HCT116 (cell line): ENCODE results near the gene ANKRD39. TPM values are rescaled to one million over a fixed set of nuclear protein-coding genes. Genes with fewer than 3 reads are reported as not detected.

ENCODE experiments used
- ATAC-seq: fragments of 200-7000 bp; cut with Tn5 transposase; 2 replicates; pipeline ENCODE4 v1.9.1; 2020; ENCODE audit warnings: mild to moderate bottlenecking, moderate library complexity
- BruUV-seq: library from RNA; stranded (reverse); fragments of 400-500 nt; replicated peaks from 2 replicates; lab custom pipeline; 2021; lab: Mats Ljungman, UMichigan
- CTCF ChIA-PET: fragments of 300-600 bp; sonication (Branson Sonifier 250); formaldehyde crosslinking; loops from one replicate; lab custom pipeline; 2021; ENCODE audit warnings: antibody characterized with exemption; lab: Charles Lee
- POLR2A ChIA-PET: fragments of 300-600, 350-600 bp; sonication (Branson Sonifier 250); formaldehyde crosslinking; loops from one replicate; lab custom pipeline; 2021; ENCODE audit warnings: antibody characterized with exemption; lab: Charles Lee
- RAD21 ChIA-PET, 2 experiments: fragments of 300-600 bp; sonication (Branson Sonifier 250); formaldehyde crosslinking; loops; one replicate each; lab custom pipeline; 2023; ENCODE audit warnings: low total read pairs in 2 of 2; ENCODE audit not compliant: uncharacterized antibody in 2 of 2, unreplicated experiment in 2 of 2, low non-redundant PET in 1 of 2; lab: Charles Lee
- DNase-seq: peaks from one replicate; pipeline ENCODE4 v3.0.0-alpha.2; 2010; ENCODE audit warnings: low read depth, low spot score
- H2AFZ ChIP-seq: fragments of 200-600 bp; shearing (Covaris generic), sonication (generic); 2 replicates; pipeline ENCODE4 v1.6.1; 2017; ENCODE audit warnings: low read depth, mixed run types, mixed read lengths, antibody characterized with exemption, low read length; ENCODE audit not compliant: poor library complexity, severe bottlenecking
- H3K27ac ChIP-seq: 2 replicates; pipeline ENCODE4 v1.5.1; 2012; ENCODE audit warnings: low read depth, low read length
- H3K27me3 ChIP-seq: fragments of 200-600 bp; sonication (generic); 2 replicates; pipeline ENCODE4 v1.6.1; 2016; ENCODE audit warnings: mixed run types, low read length, mixed read lengths; ENCODE audit not compliant: insufficient read depth
- H3K36me3 ChIP-seq, 2 experiments: fragments of 200-500 bp in 1 of 2; fragments of 200-600 bp in 1 of 2; sonication (Bioruptor generic) in 1 of 2; sonication (generic) in 1 of 2; 2 replicates each; pipeline versions ENCODE4 v1.5.1 to v1.6.1; 2014 to 2016; ENCODE audit warnings: low read length in 2 of 2, inconsistent platforms in 1 of 2, mixed read lengths in 1 of 2, mixed run types in 1 of 2; ENCODE audit not compliant: insufficient read depth in 2 of 2, control insufficient read depth in 1 of 2
- H3K4me1 ChIP-seq, 2 experiments: fragments of 200-600 bp in 1 of 2; sonication (generic) in 1 of 2; 2 replicates each; pipeline versions ENCODE4 v1.5.1 to v1.6.1; 2012 to 2017; ENCODE audit warnings: low read length in 2 of 2, inconsistent platforms in 1 of 2, mild to moderate bottlenecking in 1 of 2, mixed read lengths in 1 of 2, mixed run types in 1 of 2, moderate library complexity in 1 of 2; ENCODE audit not compliant: insufficient read depth in 2 of 2, control insufficient read depth in 1 of 2
- H3K4me2 ChIP-seq: fragments of 200-600 bp; sonication (generic); 2 replicates; pipeline ENCODE4 v1.6.1; 2017; ENCODE audit warnings: mixed run types, low read length, mixed read lengths
- H3K4me3 ChIP-seq, 2 experiments: fragments of 200-600 bp in 1 of 2; sonication (generic) in 1 of 2; replicated peaks in 1 of 2; 2 replicates each; pipeline ENCODE4 v1.5.1; 2011 to 2016; ENCODE audit warnings: low read length in 2 of 2, control low read depth in 1 of 2, low read depth in 1 of 2, mild to moderate bottlenecking in 1 of 2, mixed read lengths in 1 of 2, mixed run types in 1 of 2
- H3K79me2 ChIP-seq: fragments of 200-600 bp; sonication (generic); 2 replicates; pipeline ENCODE4 v1.6.1; 2017; ENCODE audit warnings: mild to moderate bottlenecking, mixed run types, low read length, moderate library complexity, mixed read lengths; ENCODE audit not compliant: insufficient read depth
- H3K9ac ChIP-seq: fragments of 200-600 bp; sonication (generic); 2 replicates; pipeline ENCODE4 v1.6.1; 2016; ENCODE audit warnings: low read length, mixed read lengths
- H3K9me2 ChIP-seq: fragments of 200-600 bp; sonication (generic), shearing (Covaris generic); 2 replicates; pipeline ENCODE4 v1.6.1; 2017; ENCODE audit warnings: mixed run types, mild to moderate bottlenecking, moderate library complexity; ENCODE audit not compliant: insufficient read depth
- H3K9me3 ChIP-seq, 2 experiments: fragments of 200-500 bp in 1 of 2; fragments of 200-600 bp in 1 of 2; sonication (Bioruptor generic) in 1 of 2; sonication (generic) in 1 of 2; 2 replicates each; pipeline ENCODE4 v1.6.1; 2014 to 2017; ENCODE audit warnings: low read length in 2 of 2, mixed read lengths in 2 of 2, inconsistent platforms in 1 of 2, low read depth in 1 of 2, mild to moderate bottlenecking in 1 of 2, mixed run types in 1 of 2, moderate library complexity in 1 of 2; ENCODE audit not compliant: control insufficient read depth in 1 of 2, insufficient read depth in 1 of 2
- H4K20me1 ChIP-seq: fragments of 200-600 bp; sonication (generic), shearing (Covaris generic); 2 replicates; pipeline ENCODE4 v1.6.1; 2017; ENCODE audit warnings: mixed run types, mild to moderate bottlenecking, moderate library complexity; ENCODE audit not compliant: insufficient read depth
- CEBPB ChIP-seq: IDR thresholded peaks from 2 replicates; pipeline ENCODE4 v1.6.1; 2012; ENCODE audit warnings: low read depth
- POLR2AphosphoS5 ChIP-seq: IDR thresholded peaks from 2 replicates; pipeline ENCODE4 v1.6.1; 2011; ENCODE audit warnings: mild to moderate bottlenecking, low read depth, low read length, moderate library complexity
- RAD21 ChIP-seq: IDR thresholded peaks from 2 replicates; pipeline ENCODE4 v1.6.1; 2012; ENCODE audit warnings: low read depth, mild to moderate bottlenecking
- SP1 ChIP-seq: IDR thresholded peaks from 2 replicates; pipeline ENCODE4 v1.6.1; 2012; ENCODE audit warnings: low read depth
- intact Hi-C: fragments of 100-400 bp; cut with micrococcal nuclease; formaldehyde crosslinking; loops from 2 replicates; pipeline ENCODE4 v1.10.0; 2022
- total RNA-seq: library from RNA; stranded (reverse); gene quantifications from one replicate; pipeline ENCODE4 v1.2.1, GENCODE V29; 2021; ENCODE audit not compliant: unreplicated experiment
- TF ChIP-seq, protein P1 (sequence below), 3 experiments: fragments of 200-600 bp in 1 of 3; sonication (generic) in 1 of 3; IDR thresholded peaks in 2 of 3; conservative IDR thresholded peaks in 1 of 3; 2 replicates each; pipeline ENCODE4 v1.5.1; 2012 to 2017; ENCODE audit warnings: low read depth in 2 of 3, low read length in 2 of 3, antibody characterized with exemption in 1 of 3, borderline replicate concordance in 1 of 3, control low read depth in 1 of 3, mild to moderate bottlenecking in 1 of 3, mixed read lengths in 1 of 3, mixed run types in 1 of 3, moderate library complexity in 1 of 3; ENCODE audit not compliant: insufficient read depth in 1 of 3

Gene ANKRD39
- total RNA-seq, 1 experiment from 2014 or later: 24.2 TPM

- ATAC-seq (no peak), DNase-seq (no peak)
- BruUV-seq: no TSS peak
- Histone ChIP-seq H4K20me1 (no peaks in the 10 kb centered on the region), H3K27ac (no peak overlapping the region), H3K4me2 (no peak overlapping the region), H3K9me3 (no peaks in the 10 kb centered on the region), H3K4me1 (no peaks in the 10 kb centered on the region), H3K79me2 (no peaks in the 10 kb centered on the region), H3K27me3 (no peaks in the 10 kb centered on the region), H3K4me3 (no peak overlapping the region), H3K9me2 (no peaks in the 10 kb centered on the region), H3K36me3 (peaks cover 4 to 11% of the 10 kb centered on the region in 2 experiments; a peak in 3 of 4 replicates), H2AFZ (no peak overlapping the region), H3K9ac (no peak overlapping the region)
- TF ChIP-seq, protein P1, sequence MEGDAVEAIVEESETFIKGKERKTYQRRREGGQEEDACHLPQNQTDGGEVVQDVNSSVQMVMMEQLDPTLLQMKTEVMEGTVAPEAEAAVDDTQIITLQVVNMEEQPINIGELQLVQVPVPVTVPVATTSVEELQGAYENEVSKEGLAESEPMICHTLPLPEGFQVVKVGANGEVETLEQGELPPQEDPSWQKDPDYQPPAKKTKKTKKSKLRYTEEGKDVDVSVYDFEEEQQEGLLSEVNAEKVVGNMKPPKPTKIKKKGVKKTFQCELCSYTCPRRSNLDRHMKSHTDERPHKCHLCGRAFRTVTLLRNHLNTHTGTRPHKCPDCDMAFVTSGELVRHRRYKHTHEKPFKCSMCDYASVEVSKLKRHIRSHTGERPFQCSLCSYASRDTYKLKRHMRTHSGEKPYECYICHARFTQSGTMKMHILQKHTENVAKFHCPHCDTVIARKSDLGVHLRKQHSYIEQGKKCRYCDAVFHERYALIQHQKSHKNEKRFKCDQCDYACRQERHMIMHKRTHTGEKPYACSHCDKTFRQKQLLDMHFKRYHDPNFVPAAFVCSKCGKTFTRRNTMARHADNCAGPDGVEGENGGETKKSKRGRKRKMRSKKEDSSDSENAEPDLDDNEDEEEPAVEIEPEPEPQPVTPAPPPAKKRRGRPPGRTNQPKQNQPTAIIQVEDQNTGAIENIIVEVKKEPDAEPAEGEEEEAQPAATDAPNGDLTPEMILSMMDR (IDR thresholded peaks at IDR 0.05 in 2 of 3, conservative IDR thresholded peaks at IDR 0.05 in 1 of 3; ENCODE audit: borderline replicate concordance in 1 of 3, insufficient read depth in 1 of 3, low read depth in 2 of 3, low read length in 2 of 3): no peak
- TF ChIP-seq CEBPB: no peak
- TF ChIP-seq SP1: no peak
- ChIA-PET POLR2A (no interaction called here), RAD21 (interaction anchor here in 1 of 2 experiments (0.7 kb wide), 1 partner anchor 116 kb away, joined by 3 read pairs; no protein-coding TSS in a partner anchor), CTCF (no interaction called here)
- intact Hi-C loops: no loop called here
Measured at GRCh38 chr2:96844405-96844808, 13.4 kb downstream of the ANKRD39 start.

DNA sequence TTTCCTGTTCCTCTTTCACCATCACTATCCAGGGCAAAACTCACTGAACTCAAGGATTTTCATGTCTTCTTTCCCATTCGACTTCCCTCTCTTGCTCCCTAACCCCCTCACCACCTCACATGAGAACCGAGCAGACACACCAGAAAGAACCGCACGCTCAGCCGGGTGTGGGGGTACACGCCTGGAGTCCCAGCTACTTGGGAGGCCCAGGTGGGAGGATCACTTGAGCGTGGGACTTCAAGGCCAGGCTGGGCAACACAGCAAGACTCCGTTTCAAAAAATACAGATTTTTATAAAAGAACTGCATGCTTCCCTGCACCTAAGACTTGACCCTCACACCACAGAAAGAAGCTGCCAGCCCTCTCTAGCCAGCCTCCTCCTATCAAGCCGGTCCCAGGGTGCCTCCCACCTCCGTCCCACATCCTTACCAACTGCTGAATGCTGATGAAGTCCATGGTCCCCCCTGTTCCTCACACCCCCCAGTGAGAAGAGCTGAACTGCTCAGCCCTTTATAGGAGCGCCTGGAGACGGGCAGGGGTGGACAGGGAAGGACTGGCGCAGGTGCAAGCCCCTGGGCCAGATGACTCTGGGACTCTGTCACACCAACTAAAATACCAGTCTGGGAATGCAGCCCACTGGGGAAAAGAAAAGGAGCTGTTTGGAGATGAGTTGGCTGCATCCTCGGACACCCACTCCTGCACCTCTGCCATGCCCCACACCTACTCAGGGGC lies 14.1 kb downstream of the ANKRD39 start, which contains the start of gene ANKRD23:
ANKRD23 (minus strand) TSS at position 484 of the 731 bp plus-strand sequence; CDS start at position 455, 29 bp downstream.
- Histone ChIP-seq H4K20me1 (no peaks in the 10 kb centered on the region), H3K4me3 (no peak within 1 kb of the TSS), H3K27me3 (no peaks in the 10 kb centered on the region), H3K27ac (no peak within 1 kb of the TSS), H3K9me3 (no peaks in the 10 kb centered on the region), H3K9ac (no peak within 1 kb of the TSS), H3K36me3 (peaks cover 4 to 9% of the 10 kb centered on the region in 2 experiments; a peak in 3 of 4 replicates), H3K79me2 (no peaks in the 10 kb centered on the region), H3K4me1 (no peaks in the 10 kb centered on the region), H3K4me2 (no peak within 1 kb of the TSS), H3K9me2 (no peaks in the 10 kb centered on the region), H2AFZ (no peak within 1 kb of the TSS)
- POLR2A ChIA-PET: no interaction called here
- ATAC-seq (no peak), DNase-seq (no peak)
- TF ChIP-seq POLR2AphosphoS5 (no peak), RAD21 (no peak)
- intact Hi-C loops: no loop called here
- RAD21 ChIA-PET: no interaction called here
- CTCF ChIA-PET: no interaction called here
- no TSS peak for BruUV-seq
